ENCODE data around the gene RAET1E. TPM values are rescaled to one million over a fixed set of nuclear protein-coding genes. Genes with fewer than 3 reads are reported as not detected.
"Not testable (repeated sequence)": the region's sequence is repeated elsewhere in the genome, so short reads cannot be mapped to it uniquely, and the experiment has no call there.

Gene RAET1E
- total and polyA plus RNA-seq, 2 experiments from 2014 or later: 8.1 to 10.4 TPM

GRCh38 chr6:149862922-149863697 lies 34.8 kb downstream of the RAET1E start:
- H3K36me3 ChIP-seq (ENCODE audit: low read depth): no peaks in the 10 kb centered on the region
- no peaks in the 10 kb centered on the region for H3K9me3 ChIP-seq (ENCODE audit: low read depth)
- H3K4me3 ChIP-seq: peak overlapping the region; percentile 77
- peaks cover 40% of the 10 kb centered on the region for H3K4me1 ChIP-seq (ENCODE audit: insufficient read depth)
- H3K4me2 ChIP-seq (ENCODE audit: unreplicated experiment): peak overlapping the region; percentile 92
- peaks cover 26% of the 10 kb centered on the region for H3F3A ChIP-seq (ENCODE audit: insufficient read depth)
- H4K20me1 ChIP-seq (ENCODE audit: insufficient read depth): no peaks in the 10 kb centered on the region
- 1% methylated on average over 55 to 59 of the region's 69 CpGs for WGBS, 2 experiments (ENCODE audit: low coverage in 1 of 2, low lambda C conversion rate in 2 of 2, missing lambda C conversion rate in 2 of 2)
- H3K9me2 ChIP-seq (ENCODE audit: insufficient read depth): no peaks in the 10 kb centered on the region
- H3K27me3 ChIP-seq (replicated peaks; ENCODE audit: insufficient read depth): no peaks in the 10 kb centered on the region
- TF ChIP-seq EZH2 (IDR thresholded peaks at IDR 0.05; ENCODE audit: insufficient read depth, poor library complexity, severe bottlenecking) (no peak), EZH2phosphoT487 (IDR thresholded peaks at IDR 0.05; ENCODE audit: insufficient read depth, low read depth) (no peak)
- peak overlapping the region; percentile 94 for H3K9ac ChIP-seq
- H3K27ac ChIP-seq: peak overlapping the region; percentile 95
- peak; percentile 89 for DNase-seq
- peak overlapping the region; percentile 81 for H2AFZ ChIP-seq
- peaks cover 44% of the 10 kb centered on the region for H3K79me2 ChIP-seq (ENCODE audit: insufficient read depth)
- in situ Hi-C loops (cut with MboI): no loop called here

- H3K27me3 ChIP-seq (replicated peaks; ENCODE audit: insufficient read depth); H4K20me1 ChIP-seq (ENCODE audit: insufficient read depth); in situ Hi-C loops (cut with MboI); H2AFZ ChIP-seq; H3K9me2 ChIP-seq (ENCODE audit: insufficient read depth); DNase-seq; H3K36me3 ChIP-seq (ENCODE audit: low read depth); H3K9me3 ChIP-seq (ENCODE audit: low read depth): not testable (repeated sequence)
- Histone ChIP-seq H3K9ac (peak overlapping the region; percentile 94), H3K4me1 (ENCODE audit: insufficient read depth) (peaks cover 36% of the 10 kb centered on the region), H3K4me3 (peak overlapping the region; percentile 77), H3K79me2 (ENCODE audit: insufficient read depth) (peaks cover 52% of the 10 kb centered on the region), H3K27ac (peak overlapping the region; percentile 95), H3F3A (ENCODE audit: insufficient read depth) (peaks cover 25% of the 10 kb centered on the region), H3K4me2 (ENCODE audit: unreplicated experiment) (peak overlapping the region; percentile 92)
- WGBS, 2 experiments (ENCODE audit: low coverage in 1 of 2, low lambda C conversion rate in 2 of 2, missing lambda C conversion rate in 2 of 2): 86 to 93% methylated on average over 6 to 12 of the region's 12 CpGs
These were observed 35.5 kb downstream of the RAET1E start for GRCh38 chr6:149862424-149862738.

GRCh38 chr6:149861603-149862423 lies 36.1 kb downstream of the RAET1E start:
- TF ChIP-seq EZH2 (IDR thresholded peaks at IDR 0.05; ENCODE audit: insufficient read depth, poor library complexity, severe bottlenecking): no peak
- TF ChIP-seq EZH2phosphoT487 (IDR thresholded peaks at IDR 0.05; ENCODE audit: insufficient read depth, low read depth): no peak
- H3K27me3 ChIP-seq (replicated peaks; ENCODE audit: insufficient read depth): no peaks in the 10 kb centered on the region
- H3K27ac ChIP-seq: peak overlapping the region; percentile 95
- no peaks in the 10 kb centered on the region for H4K20me1 ChIP-seq (ENCODE audit: insufficient read depth)
- H2AFZ ChIP-seq: no peak overlapping the region
- H3K4me3 ChIP-seq: peak overlapping the region; percentile 77
- peaks cover 57% of the 10 kb centered on the region for H3K79me2 ChIP-seq (ENCODE audit: insufficient read depth)
- H3F3A ChIP-seq (ENCODE audit: insufficient read depth): peaks cover 30% of the 10 kb centered on the region
- peak; percentile 10 for DNase-seq
- no peaks in the 10 kb centered on the region for H3K9me2 ChIP-seq (ENCODE audit: insufficient read depth)
- no peaks in the 10 kb centered on the region for H3K9me3 ChIP-seq (ENCODE audit: low read depth)
- H3K4me1 ChIP-seq (ENCODE audit: insufficient read depth): peaks cover 40% of the 10 kb centered on the region
- peak overlapping the region; percentile 94; the same call in 1 of the 2 replicates for H3K9ac ChIP-seq
- in situ Hi-C loops (cut with MboI): no loop called here
- 89 to 92% methylated on average over 14 of the region's 14 CpGs for WGBS, 2 experiments (ENCODE audit: low coverage in 1 of 2, low lambda C conversion rate in 2 of 2, missing lambda C conversion rate in 2 of 2)
- peak overlapping the region; percentile 92 for H3K4me2 ChIP-seq (ENCODE audit: unreplicated experiment)
- no peaks in the 10 kb centered on the region for H3K36me3 ChIP-seq (ENCODE audit: low read depth)

GRCh38 chr6:149860834-149861602 lies 36.9 kb downstream of the RAET1E start:
- no peak for DNase-seq
- Histone ChIP-seq H3K79me2 (ENCODE audit: insufficient read depth) (peaks cover 65% of the 10 kb centered on the region), H3K4me2 (ENCODE audit: unreplicated experiment) (no peak overlapping the region), H3K27me3 (replicated peaks; ENCODE audit: insufficient read depth) (no peaks in the 10 kb centered on the region), H3K4me1 (ENCODE audit: insufficient read depth) (peaks cover 48% of the 10 kb centered on the region), H3K4me3 (no peak overlapping the region), H3K27ac (0 out of 2 replicates have a peak overlapping the region, but pooled peaks have one; percentile 6), H3K9me3 (ENCODE audit: low read depth) (no peaks in the 10 kb centered on the region), H2AFZ (no peak overlapping the region), H3K9ac (no peak overlapping the region), H3K9me2 (ENCODE audit: insufficient read depth) (no peaks in the 10 kb centered on the region), H4K20me1 (ENCODE audit: insufficient read depth) (no peaks in the 10 kb centered on the region), H3K36me3 (ENCODE audit: low read depth) (no peaks in the 10 kb centered on the region), H3F3A (ENCODE audit: insufficient read depth) (peaks cover 37% of the 10 kb centered on the region)
- 94 to 96% methylated on average over 14 of the region's 14 CpGs for WGBS, 2 experiments (ENCODE audit: low coverage in 1 of 2, low lambda C conversion rate in 2 of 2, missing lambda C conversion rate in 2 of 2)
- TF ChIP-seq EZH2phosphoT487 (IDR thresholded peaks at IDR 0.05; ENCODE audit: insufficient read depth, low read depth) (no peak), EZH2 (IDR thresholded peaks at IDR 0.05; ENCODE audit: insufficient read depth, poor library complexity, severe bottlenecking) (no peak)
- in situ Hi-C loops (cut with MboI): no loop called here
